ENCODE results near the gene AP5M1.

DNA sequence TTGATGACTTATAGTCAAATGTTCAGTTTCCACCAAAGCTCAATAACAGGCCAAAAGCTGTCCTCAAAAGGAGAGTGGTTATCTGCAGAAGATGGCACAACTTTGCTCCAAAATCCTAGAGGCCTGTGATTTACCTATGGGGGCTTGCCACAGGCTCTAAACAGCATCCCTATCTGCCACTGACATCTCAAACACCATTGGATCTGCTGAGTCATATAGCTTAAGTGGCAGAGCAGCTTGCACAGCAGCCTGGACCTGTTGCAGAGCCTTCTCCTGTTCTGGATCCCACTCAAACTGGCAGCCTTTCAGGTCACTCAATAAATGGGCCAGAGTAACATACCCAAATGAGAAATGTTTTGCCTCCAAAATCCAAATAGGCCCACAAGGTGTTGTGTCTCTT is 61.1 kb downstream of the AP5M1 start:
- TF ChIP-seq POLR2A (IDR thresholded peaks at IDR 0.05), result no peak
- TF ChIP-seq CTCF (IDR thresholded peaks at IDR 0.05 in 4 of 5, conservative IDR thresholded peaks at IDR 0.05 in 1 of 5), result no peak
